Femur (tissue), 1 donor: ENCODE measurements around the gene ACTRT1.

ENCODE experiments used
- DNase-seq: peaks from one replicate; pipeline ENCODE4 v3.0.0-alpha.2; 2017

Gene ACTRT1

GRCh38 chrX:128052303-128052702, at the start of gene ACTRT1:
Gene ACTRT1 (minus strand): TSS chrX:128052403. CDS start chrX:128052206, 197 bp downstream.
- no peak for DNase-seq

DNA sequence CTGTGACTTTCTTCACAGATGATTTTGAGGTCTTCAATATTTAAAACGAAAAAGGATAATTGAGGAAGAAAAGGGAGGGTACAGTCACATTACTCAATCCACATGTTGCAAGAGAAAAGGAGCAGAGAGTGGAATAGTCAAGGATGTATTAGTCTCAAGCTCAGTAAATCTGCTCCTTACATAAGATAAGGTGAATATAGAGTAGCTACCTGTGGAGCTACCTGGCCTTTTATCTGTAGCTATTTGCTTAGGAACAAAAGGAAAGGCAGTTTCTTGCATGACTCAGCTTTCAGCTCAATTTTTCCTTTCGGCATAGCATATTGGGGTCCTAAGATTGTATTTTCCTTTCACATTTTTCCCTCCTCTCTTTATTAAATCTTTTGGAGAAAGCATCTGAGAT, 26.3 kb upstream of the ACTRT1 start:
- DNase-seq, result no peak

DNA sequence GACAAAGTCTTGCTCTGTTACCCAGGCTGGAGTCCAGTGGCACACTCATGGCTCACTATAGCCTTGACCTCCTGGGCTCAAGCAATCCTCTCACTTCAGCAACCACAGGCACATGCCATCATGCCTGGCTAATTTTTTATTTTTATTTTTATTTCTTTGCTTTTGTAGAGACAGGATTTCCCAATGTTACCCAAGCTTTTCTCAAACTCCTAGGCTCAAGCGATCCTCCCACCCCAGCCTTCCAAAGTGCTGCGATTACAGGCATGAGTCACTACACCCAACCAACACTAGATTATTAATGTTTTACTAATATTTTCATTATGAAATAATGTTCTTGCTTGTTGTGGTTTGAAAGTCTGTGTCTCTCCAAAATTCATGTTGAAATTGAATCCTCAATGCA, 5.2 kb upstream of the ACTRT1 start:
- DNase-seq, result no peak

DNA sequence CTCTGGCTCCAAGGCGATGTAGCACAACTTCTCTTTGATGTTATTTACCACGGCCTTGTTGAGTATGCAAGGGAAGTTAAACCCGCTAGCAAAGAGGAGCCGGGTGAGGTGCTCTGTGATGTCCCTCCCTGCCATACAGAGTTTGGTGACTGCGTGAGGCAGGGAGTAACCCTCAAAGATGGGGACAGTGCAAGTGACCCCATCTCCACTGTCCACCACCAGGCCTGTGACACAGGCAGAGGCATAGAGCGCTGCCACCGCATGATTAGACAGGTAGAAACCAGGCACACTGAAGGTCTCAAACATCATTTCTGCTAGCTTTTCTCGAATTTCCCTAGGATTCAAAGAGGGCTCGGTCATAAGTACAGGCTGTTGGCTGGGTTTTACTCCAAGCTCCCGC, 677 bp downstream of the ACTRT1 start:
- DNase-seq, result no peak

DNA sequence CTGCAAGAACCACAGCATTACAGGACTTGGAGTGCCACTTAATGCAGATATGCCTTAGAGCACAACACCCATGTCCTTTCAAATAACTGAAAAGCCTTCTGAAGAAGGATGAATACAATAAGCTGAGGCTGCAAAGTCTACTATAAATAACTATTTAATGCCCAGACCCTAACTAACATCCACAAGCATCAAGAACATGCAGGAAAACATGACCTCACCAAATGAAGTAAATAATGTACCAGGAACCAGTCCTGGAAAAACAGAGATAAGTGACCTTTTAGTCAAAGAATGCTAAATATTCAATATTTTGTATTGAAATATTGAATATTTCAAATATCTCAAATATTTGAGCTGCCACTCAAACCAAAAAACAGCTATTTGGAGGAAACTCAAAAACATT, 16.9 kb downstream of the ACTRT1 start:
- DNase-seq, result no peak

GRCh38 chrX:128021566-128021965, 30.6 kb downstream of the ACTRT1 start:
- DNase-seq, result no peak

DNA sequence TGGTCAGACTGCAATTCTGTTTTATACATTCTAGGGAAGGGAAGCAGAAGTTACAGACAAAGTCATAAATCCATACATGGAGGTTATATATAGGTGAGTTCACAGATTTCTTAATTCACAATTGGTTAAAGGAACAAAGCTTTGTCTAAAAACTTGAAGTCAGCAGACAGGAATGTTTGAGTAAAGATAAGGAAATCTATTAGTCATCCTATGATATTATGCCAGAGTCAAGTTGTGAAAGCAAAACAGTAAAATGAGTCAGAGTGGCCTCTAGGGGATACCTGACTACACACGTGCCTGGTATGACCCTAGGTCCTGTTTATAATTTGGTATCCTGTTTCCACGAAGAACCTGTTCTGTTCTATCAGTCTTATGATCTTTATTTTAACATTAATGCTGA, 31.5 kb downstream of the ACTRT1 start:
- no peak for DNase-seq

DNA sequence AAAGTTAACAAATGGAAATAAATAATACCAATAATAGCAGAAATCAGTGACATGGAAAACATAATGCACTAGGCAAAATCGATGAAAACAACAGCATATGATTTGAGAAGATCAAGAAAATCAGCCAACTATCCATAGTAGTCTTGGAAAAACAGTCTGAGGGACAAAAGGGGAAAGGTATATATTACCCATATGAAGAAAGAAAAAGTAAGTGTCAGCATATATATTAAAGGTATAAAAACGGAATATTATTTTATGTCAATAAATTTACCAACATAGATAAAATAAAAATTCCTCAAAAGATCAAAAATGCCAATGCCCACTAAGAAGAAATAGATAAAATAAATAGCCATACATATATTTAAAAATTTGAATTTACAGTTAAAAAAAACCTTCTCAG, 33.0 kb downstream of the ACTRT1 start:
- DNase-seq, result no peak

- no peak for DNase-seq
These were observed 40.2 kb downstream of the ACTRT1 start for GRCh38 chrX:128012015-128012414.

DNA sequence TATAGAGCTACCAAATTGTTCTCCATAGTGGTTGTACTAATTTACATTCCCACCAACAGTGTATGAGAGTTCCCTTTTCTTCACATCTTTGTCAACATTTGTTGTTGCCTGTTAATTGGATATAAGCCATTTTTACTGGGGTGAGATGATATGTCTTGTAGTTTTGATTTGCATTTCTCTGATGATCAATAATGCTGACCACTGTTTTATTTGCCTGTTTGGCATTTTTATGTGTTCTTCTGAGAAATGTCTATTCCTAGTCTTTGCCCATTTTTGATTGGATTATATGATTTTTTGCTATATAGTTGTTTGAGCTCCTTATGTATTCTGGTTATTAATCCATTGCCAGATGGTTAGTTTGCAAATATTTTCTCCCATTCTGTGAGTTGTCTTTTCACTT, 44.3 kb downstream of the ACTRT1 start:
- no peak for DNase-seq
